H1 (cell line): ENCODE results near the gene NKAIN4. TPM values are rescaled to one million over a fixed set of nuclear protein-coding genes. Genes with fewer than 3 reads are reported as not detected.
A peak's percentile ranks its signal among the peaks of the same experiment; 100 is the strongest.

ENCODE experiments used
- CTCF ChIA-PET: fragments of 300-600 bp; sonication (Branson Sonifier 250); formaldehyde crosslinking; loops from one replicate; lab custom pipeline; 2021; ENCODE audit not compliant: partially characterized antibody; lab: Charles Lee
- POLR2A ChIA-PET: fragments of 300-600 bp; sonication (Branson Sonifier 250); formaldehyde crosslinking; loops from one replicate; lab custom pipeline; 2021; ENCODE audit warnings: inconsistent platforms; ENCODE audit not compliant: partially characterized antibody; lab: Charles Lee
- DNase-seq, 2 experiments: peaks; one replicate each; pipeline versions ENCODE4 v3.0.0 to v3.0.0-alpha.2; 2010 to 2022; ENCODE audit warnings: low spot score in 2 of 2, low read depth in 1 of 2, mixed read lengths in 1 of 2
- FAIRE-seq: peaks from 2 replicates; lab custom pipeline; 2011; peaks lifted over from hg19 to GRCh38; lab: Jason Lieb, UNC
- H2AFZ ChIP-seq: 2 replicates; pipeline ENCODE4 v1.8.1; 2012; ENCODE audit warnings: low read length, inconsistent platforms
- H2AK5ac ChIP-seq: 2 replicates; pipeline ENCODE4 v1.6.1; 2013; ENCODE audit warnings: low read depth, low read length
- H2BK120ac ChIP-seq: replicated peaks from 2 replicates; pipeline ENCODE3; 2013; ENCODE audit warnings: low read depth, low read length, inconsistent platforms
- H2BK12ac ChIP-seq: 2 replicates; pipeline ENCODE4 v1.6.1; 2013; ENCODE audit warnings: low read depth, low read length
- H2BK15ac ChIP-seq: 2 replicates; pipeline ENCODE4 v1.6.1; 2013; ENCODE audit warnings: low read length
- H2BK20ac ChIP-seq: 2 replicates; pipeline ENCODE4 v1.6.1; 2013; ENCODE audit warnings: low read length
- H2BK5ac ChIP-seq: 2 replicates; pipeline ENCODE4 v1.6.1; 2013; ENCODE audit warnings: low read depth, low read length
- H3K14ac ChIP-seq: 2 replicates; pipeline ENCODE4 v1.6.1; 2013; ENCODE audit warnings: inconsistent platforms; ENCODE audit not compliant: insufficient read length
- H3K18ac ChIP-seq: 2 replicates; pipeline ENCODE4 v1.6.1; 2013; ENCODE audit warnings: low read length; ENCODE audit errors: extremely low read depth
- H3K23ac ChIP-seq: 2 replicates; pipeline ENCODE4 v1.6.1; 2013; ENCODE audit warnings: inconsistent platforms; ENCODE audit not compliant: insufficient read length
- H3K23me2 ChIP-seq: 2 replicates; pipeline ENCODE4 v1.6.1; 2013; ENCODE audit warnings: low read depth, low read length
- H3K27ac ChIP-seq: 2 replicates; pipeline ENCODE4 v1.6.1; 2011; ENCODE audit warnings: low read depth, low read length, inconsistent platforms
- H3K27me3 ChIP-seq, 4 experiments: replicated peaks in 1 of 4; 1 replicate in 1 of 4; 2 replicates in 3 of 4; pipeline versions ENCODE4 v1.6.1 to v1.8.1; 2011 to 2013; ENCODE audit warnings: low read length in 3 of 4, mild to moderate bottlenecking in 3 of 4, inconsistent platforms in 2 of 4, mixed read lengths in 2 of 4, moderate library complexity in 1 of 4; ENCODE audit not compliant: control insufficient read depth in 3 of 4, insufficient read depth in 3 of 4; ENCODE audit errors: extremely low read depth in 1 of 4
- H3K36me3 ChIP-seq, 4 experiments: 2 replicates each; pipeline versions ENCODE4 v1.6.1 to v1.8.1; 2011 to 2013; ENCODE audit warnings: mild to moderate bottlenecking in 4 of 4, low read length in 3 of 4, moderate library complexity in 2 of 4, control low read depth in 1 of 4, inconsistent platforms in 1 of 4; ENCODE audit not compliant: insufficient read depth in 4 of 4, control insufficient read depth in 2 of 4
- H3K4ac ChIP-seq: replicated peaks from 2 replicates; pipeline ENCODE3; 2013; ENCODE audit warnings: low read length, low read depth, mixed read lengths, inconsistent platforms; ENCODE audit not compliant: insufficient read length
- H3K4me1 ChIP-seq, 4 experiments: replicated peaks in 1 of 4; 1 replicate in 1 of 4; 2 replicates in 3 of 4; pipeline versions ENCODE4 v1.6.1 to v1.8.1; 2011 to 2013; ENCODE audit warnings: low read length in 3 of 4, inconsistent platforms in 2 of 4, mixed read lengths in 1 of 4; ENCODE audit not compliant: insufficient read depth in 4 of 4, control insufficient read depth in 3 of 4
- H3K4me2 ChIP-seq, 2 experiments: 2 replicates each; pipeline versions ENCODE4 v1.6.1 to v1.8.1; 2011 to 2013; ENCODE audit warnings: low read depth in 2 of 2, low read length in 2 of 2, control low read depth in 1 of 2, inconsistent platforms in 1 of 2, mild to moderate bottlenecking in 1 of 2; ENCODE audit not compliant: insufficient read depth in 1 of 2
- H3K4me3 ChIP-seq, 4 experiments: fragments of 200-600, 300-600 bp in 1 of 4; sonication (generic), shearing (Covaris generic), sonication (Bioruptor Twin) in 1 of 4; 2 replicates each; pipeline versions ENCODE4 v1.5.1 to v1.8.1; 2011 to 2016; ENCODE audit warnings: low read length in 4 of 4, low read depth in 3 of 4, control low read depth in 2 of 4, inconsistent platforms in 2 of 4, mild to moderate bottlenecking in 2 of 4, mixed read lengths in 1 of 4, moderate library complexity in 1 of 4; ENCODE audit not compliant: insufficient read depth in 2 of 4; ENCODE audit errors: extremely low read depth in 1 of 4
- H3K56ac ChIP-seq: replicated peaks from 2 replicates; pipeline ENCODE3; 2013; ENCODE audit warnings: low read depth, mild to moderate bottlenecking, mixed read lengths, low read length, inconsistent platforms; ENCODE audit not compliant: insufficient read length
- H3K79me1 ChIP-seq: 2 replicates; pipeline ENCODE4 v1.6.1; 2013; ENCODE audit warnings: low read depth, low read length, control low read depth
- H3K79me2 ChIP-seq, 2 experiments: 2 replicates each; pipeline versions ENCODE4 v1.6.1 to v1.8.1; 2012 to 2013; ENCODE audit warnings: low read length in 2 of 2, mild to moderate bottlenecking in 2 of 2, inconsistent platforms in 1 of 2; ENCODE audit not compliant: insufficient read depth in 2 of 2, control insufficient read depth in 1 of 2
- H3K9ac ChIP-seq, 4 experiments: replicated peaks in 1 of 4; 1 replicate in 1 of 4; 2 replicates in 3 of 4; pipeline versions ENCODE4 v1.6.1 to v1.8.1; 2011 to 2013; ENCODE audit warnings: low read depth in 3 of 4, low read length in 3 of 4, control low read depth in 2 of 4, mild to moderate bottlenecking in 2 of 4, moderate library complexity in 2 of 4, inconsistent platforms in 1 of 4; ENCODE audit errors: extremely low read depth in 1 of 4
- H3K9me3 ChIP-seq, 2 experiments: 2 replicates each; pipeline versions ENCODE4 v1.6.1 to v1.8.1; 2012 to 2013; ENCODE audit warnings: mild to moderate bottlenecking in 2 of 2, moderate library complexity in 2 of 2, control low read depth in 1 of 2, inconsistent platforms in 1 of 2, low read depth in 1 of 2, low read length in 1 of 2, mixed read lengths in 1 of 2; ENCODE audit not compliant: insufficient read depth in 2 of 2
- H4K20me1 ChIP-seq, 2 experiments: replicated peaks in 1 of 2; 2 replicates each; pipeline versions ENCODE3 to v1.8.1; 2011 to 2013; ENCODE audit warnings: inconsistent platforms in 2 of 2, low read length in 2 of 2, mild to moderate bottlenecking in 1 of 2; ENCODE audit not compliant: insufficient read depth in 2 of 2, control insufficient read depth in 1 of 2
- H4K5ac ChIP-seq: 2 replicates; pipeline ENCODE4 v1.6.1; 2013; ENCODE audit warnings: low read length, low read depth, mixed read lengths, inconsistent platforms; ENCODE audit not compliant: insufficient read length
- H4K8ac ChIP-seq: 2 replicates; pipeline ENCODE4 v1.8.0; 2013; ENCODE audit warnings: mild to moderate bottlenecking, moderate library complexity, low read length, inconsistent platforms; ENCODE audit not compliant: insufficient read depth; ENCODE audit errors: extremely low read depth
- H4K91ac ChIP-seq: replicated peaks from 2 replicates; pipeline ENCODE3; 2013; ENCODE audit warnings: low read length, mixed read lengths, inconsistent platforms; ENCODE audit not compliant: insufficient read length
- CBX8 ChIP-seq: fragments of 300-800, 300-1000 bp; sonication (generic); IDR thresholded peaks from 2 replicates; pipeline ENCODE4 v1.7.1; 2016; ENCODE audit warnings: low read depth, low read length, borderline replicate concordance
- CHD2 ChIP-seq: IDR thresholded peaks from 2 replicates; pipeline ENCODE4 v1.6.1; 2012; ENCODE audit warnings: low read length, improper control_type of control experiment
- E2F6 ChIP-seq: IDR thresholded peaks from 2 replicates; pipeline ENCODE4 v1.6.1; 2012; ENCODE audit warnings: inconsistent platforms
- MAX ChIP-seq: IDR thresholded peaks from 2 replicates; pipeline ENCODE4 v1.6.1; 2012; ENCODE audit warnings: inconsistent platforms
- RNF2 ChIP-seq: fragments of 200-900, 300-1000 bp; sonication (generic); IDR thresholded peaks from 2 replicates; pipeline ENCODE4 v1.7.1; 2016; ENCODE audit warnings: borderline replicate concordance, low read depth, mild to moderate bottlenecking, antibody characterized with exemption, low read length; ENCODE audit not compliant: poor library complexity, severe bottlenecking; ENCODE audit errors: missing control alignments
- WGBS, 2 experiments: shearing (Covaris generic) in 1 of 2; methylation state at CpG; one replicate each; pipeline versions ENCODE4 v1.1.6 to v1.1.7; 2013 to 2015; ENCODE audit warnings: low lambda C conversion rate in 2 of 2, mixed read lengths in 2 of 2, inconsistent platforms in 1 of 2, low coverage in 1 of 2, missing lambda C conversion rate in 1 of 2; ENCODE audit not compliant: insufficient replicate concordance in 2 of 2, insufficient coverage in 1 of 2, insufficient read length in 1 of 2; ENCODE audit errors: extremely low coverage in 1 of 2, missing lambda C conversion rate in 1 of 2; 5-methylcytosine and 5-hydroxymethylcytosine counted together
- polyA plus RNA-seq, 7 experiments: library from polyadenylated mRNA; depleted of rRNA in 3 of 7; stranded (reverse) in 5 of 7; unstranded in 2 of 7; fragments of >200 nt in 5 of 7; fragments of 200-250 nt in 2 of 7; gene quantifications; 1 replicate in 5 of 7; 2 replicates in 1 of 7; 4 replicates in 1 of 7; pipeline versions ENCODE4 v1.2.1 to v1.2.3, GENCODE V29; 2011 to 2013; ENCODE audit warnings: missing spikeins in 2 of 7, mixed read lengths in 2 of 7
- total RNA-seq: library from RNA; stranded (reverse); fragmentation: NEBNext Ultra II Directional; extraction: Animal tissue kit (Norgen Biotek cat#: 25700); gene quantifications from 2 replicates; pipeline ENCODE4 v1.2.1, GENCODE V29; 2021

The NKAIN4 gene
- total and polyA plus RNA-seq, 2 of the 8 experiments (the other 6 are each of a cell fraction or from before 2014, with no cell fraction given) = 6.9 to 17.0 TPM

DNA sequence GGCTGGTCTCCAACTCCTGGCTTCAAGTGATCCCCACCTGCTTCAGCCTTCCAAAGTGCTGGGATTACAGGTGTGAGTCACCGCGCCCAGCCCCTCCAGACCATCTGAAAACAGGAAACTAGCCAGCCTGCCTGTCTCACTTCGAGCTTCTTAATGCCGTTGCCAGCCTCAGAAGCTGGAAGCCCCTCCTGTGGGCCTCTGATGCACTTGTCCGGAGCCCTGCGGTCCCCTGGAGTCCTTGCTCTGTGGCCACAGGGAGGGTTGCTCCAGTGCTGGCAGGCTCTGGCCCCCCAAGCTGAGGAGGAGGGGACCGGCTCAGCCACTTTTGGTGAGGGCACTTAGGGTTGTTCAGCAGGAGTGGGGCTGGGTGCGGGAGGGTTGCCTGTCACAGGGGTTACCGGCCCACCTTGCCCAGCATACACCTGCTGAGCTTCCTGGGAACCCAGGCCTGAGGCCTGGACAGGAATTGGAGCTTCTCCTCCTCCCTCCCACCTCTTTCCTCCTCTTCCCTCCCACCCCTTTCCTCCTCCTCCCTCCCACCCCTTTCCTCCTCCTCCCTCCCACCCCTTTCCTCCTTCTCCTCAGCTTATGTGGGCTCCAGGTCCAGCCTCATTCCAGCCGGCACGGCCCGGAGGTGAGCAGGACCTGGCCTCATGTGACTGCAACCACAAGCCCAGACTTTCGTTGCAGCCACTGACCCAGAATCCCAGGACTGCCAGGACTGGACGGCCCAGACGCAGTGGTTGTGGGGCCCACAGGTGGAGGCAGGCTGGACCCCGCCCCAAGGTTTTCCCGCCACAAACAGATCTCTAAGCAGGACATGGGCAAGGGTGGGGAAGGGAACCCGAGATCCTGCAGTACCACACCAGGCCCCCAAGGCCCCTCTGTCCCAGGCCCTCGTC is 28.0 kb downstream of the NKAIN4 start:
- DNase-seq = no peak
- Histone ChIP-seq H3K79me2 (no peaks in the 10 kb centered on the region), H3K56ac (no peak overlapping the region), H2BK20ac (no peak overlapping the region), H4K20me1 (no peaks in the 10 kb centered on the region), H2BK5ac (no peak overlapping the region), H2BK120ac (no peak overlapping the region), H3K4ac (no peak overlapping the region), H3K4me2 (no peak overlapping the region), H3K18ac (no peak overlapping the region; the same call in 1 of the 2 replicates), H3K4me3 (no peak overlapping the region), H3K9me3 (no peaks in the 10 kb centered on the region), H2AFZ (no peak overlapping the region), H3K9ac (no peak overlapping the region), H2BK12ac (no peak overlapping the region), H3K36me3 (no peaks in the 10 kb centered on the region), H4K5ac (no peak overlapping the region), H3K27ac (no peak overlapping the region), H3K4me1 (peaks cover 13 to 30% (median 17%) of the 10 kb centered on the region in 4 experiments), H3K14ac (no peak overlapping the region), H3K23me2 (no peaks in the 10 kb centered on the region), H4K8ac (no peak overlapping the region), H2BK15ac (0 out of 2 replicates have a peak overlapping the region, but pooled peaks have one; percentile 92), H2AK5ac (no peak overlapping the region), H3K79me1 (no peaks in the 10 kb centered on the region), H4K91ac (no peak overlapping the region), H3K23ac (no peak overlapping the region), H3K27me3 (no peaks in the 10 kb centered on the region; a peak in 1 of 7 replicates)
- ChIA-PET POLR2A (interaction anchor here (1.1 to 3.3 kb wide), 4 partner anchors 9 to 61 kb away, joined by 3 to 14 read pairs (median 4); partner anchors contain the start of gene BIRC7), CTCF (interaction anchor here (0.5 to 5.3 kb wide), 16 partner anchors 11 to 387 kb away, joined by 3 to 199 read pairs (median 43); partner anchors contain the start of genes ARFGAP1, BIRC7, COL20A1 and YTHDF1)
- TF ChIP-seq CBX8 = no peak
- no peak for TF ChIP-seq RNF2
- TF ChIP-seq E2F6 = peak; percentile 54; the same call in 1 of the 2 replicates
- 0 out of 2 replicates have a peak, but pooled peaks have one; percentile 18 for TF ChIP-seq MAX
- TF ChIP-seq CHD2 = no peak
- FAIRE-seq = no peak
- 84% methylated on average over 15 of the region's 19 CpGs; no CpG with 5 or more reads in 1 of the 2 experiments for WGBS, 2 experiments
